Kidney tubule cell (primary cell): ENCODE measurements around the gene KCTD8.
"Not testable (repeated sequence)": the region's sequence is repeated elsewhere in the genome, so short reads cannot be mapped to it uniquely, and the experiment has no call there.

Source experiments
- DNase-seq: peaks from one replicate; pipeline ENCODE4 v3.0.0-alpha.2; 2018; ENCODE audit warnings: low spot score

Gene KCTD8

GRCh38 chr4:44326741-44327140 is 121.9 kb downstream of the KCTD8 start:
- DNase-seq: no peak

DNA sequence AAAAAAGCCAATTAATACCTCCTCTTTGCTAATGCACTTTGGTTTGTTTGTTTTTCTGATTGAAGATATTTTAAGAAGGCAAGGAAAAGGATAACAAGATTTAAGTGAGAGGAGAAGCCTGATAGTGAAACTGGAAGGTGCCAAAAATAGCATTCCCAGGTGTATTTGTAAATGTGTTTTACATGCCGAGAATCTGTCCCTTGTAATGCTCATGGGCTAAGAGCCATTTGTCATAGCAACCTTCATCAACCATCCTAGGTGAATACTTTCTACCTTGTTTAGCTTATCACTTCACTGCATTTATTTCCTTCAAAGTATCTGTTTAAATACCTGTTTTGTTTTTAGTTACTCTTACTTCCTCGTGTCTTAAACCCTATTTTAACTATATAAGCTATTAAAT is 127.8 kb downstream of the KCTD8 start:
- DNase-seq: no peak

DNA sequence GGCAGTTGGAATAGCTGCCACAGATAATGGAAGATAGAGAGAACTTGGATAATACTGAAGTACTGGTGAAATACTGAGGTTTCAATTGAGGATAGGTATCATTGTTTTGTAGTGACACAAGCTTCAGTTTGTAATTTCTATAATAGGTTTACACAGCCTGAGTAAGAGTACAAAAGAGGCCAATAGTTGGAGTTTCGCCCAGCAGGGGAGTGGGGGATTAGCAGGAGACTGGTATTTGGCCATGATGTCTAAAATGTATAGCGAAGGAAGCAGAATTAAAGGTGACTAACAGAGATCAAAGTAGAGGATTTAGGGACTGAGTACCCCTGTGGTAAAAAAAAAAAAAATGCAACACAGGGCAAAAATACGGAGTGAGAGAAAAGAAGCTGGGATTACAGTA is 129.5 kb downstream of the KCTD8 start:
- no peak for DNase-seq

DNA sequence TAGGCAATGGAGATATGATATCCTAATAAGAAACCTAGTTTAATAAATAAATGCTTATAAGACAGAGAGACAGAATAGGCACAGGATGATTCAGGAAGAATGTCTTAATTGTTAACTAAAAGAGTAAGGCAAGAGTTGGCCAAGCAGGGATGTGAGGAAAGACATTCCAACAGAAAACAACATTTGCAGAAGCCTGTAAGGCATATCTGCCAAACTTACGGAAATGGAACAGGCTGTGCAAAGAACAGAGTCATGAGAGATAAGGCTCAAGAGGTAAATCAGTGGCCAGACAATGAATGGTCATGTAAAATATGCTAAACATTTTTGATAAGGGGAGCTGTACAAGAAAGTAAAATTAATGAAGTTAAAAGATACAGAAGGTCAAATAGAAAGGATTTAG is 134.9 kb downstream of the KCTD8 start:
- peak; percentile 2 for DNase-seq

- no peak for DNase-seq
These were observed 161.1 kb downstream of the KCTD8 start for GRCh38 chr4:44287505-44287904.

DNA sequence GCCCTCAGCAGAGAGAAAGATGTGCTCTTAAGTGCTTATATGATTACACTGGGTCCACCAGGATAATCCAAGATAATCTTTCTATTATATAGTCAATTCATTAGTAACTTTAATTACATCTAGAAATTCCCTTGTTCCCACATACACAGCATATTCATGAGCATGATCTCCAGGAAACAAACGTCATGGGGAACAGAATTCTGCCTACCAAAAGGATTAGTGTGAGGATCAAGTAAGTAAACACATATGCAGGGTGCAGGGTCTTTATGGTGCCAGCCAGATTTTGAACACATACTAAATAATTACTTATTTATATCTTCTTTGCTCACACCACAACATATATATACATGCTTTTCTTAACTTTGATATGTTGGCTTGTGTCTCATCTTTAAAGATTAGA is 169.1 kb downstream of the KCTD8 start:
- DNase-seq: no peak

- no peak for DNase-seq
These were observed 169.5 kb downstream of the KCTD8 start for GRCh38 chr4:44279066-44279465.

DNA sequence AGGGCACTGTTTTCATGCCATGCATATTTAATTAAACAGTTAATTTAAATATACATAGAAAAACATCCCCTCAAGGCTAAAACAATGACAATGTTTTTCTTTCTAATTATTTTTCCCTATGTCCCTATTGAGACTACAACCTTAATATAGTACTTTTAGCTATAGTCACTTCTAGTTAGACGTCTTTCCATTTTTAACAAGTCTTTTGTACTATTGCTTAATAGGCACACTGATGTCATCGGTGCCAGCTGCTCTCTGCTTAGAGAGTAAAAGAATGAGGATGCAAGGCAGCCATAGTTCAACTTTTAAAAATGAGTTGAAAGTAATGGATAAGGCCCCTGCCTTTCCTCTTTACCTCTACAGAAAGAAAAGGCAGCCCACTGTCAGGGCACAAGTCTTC is 191.1 kb downstream of the KCTD8 start:
- no peak for DNase-seq

DNA sequence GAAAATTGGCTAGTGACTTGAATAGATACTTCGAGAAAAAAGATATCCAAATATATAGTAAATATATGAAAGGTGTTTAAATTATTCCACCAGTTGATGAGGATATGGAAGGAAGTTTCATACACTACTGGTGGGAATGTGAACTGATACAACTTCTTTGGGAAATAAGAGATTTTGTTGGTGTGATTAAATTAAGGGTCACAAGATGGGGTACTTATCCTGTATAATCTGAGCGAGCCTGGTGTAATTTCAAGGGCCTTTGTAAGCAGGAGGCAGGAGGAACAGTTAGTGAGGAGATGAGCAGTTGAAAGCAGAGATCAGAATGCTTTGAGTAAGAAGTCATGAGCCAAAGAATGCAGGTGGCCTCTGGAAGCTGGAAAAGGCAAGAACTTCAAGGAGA is 192.2 kb downstream of the KCTD8 start:
- DNase-seq: no peak

DNA sequence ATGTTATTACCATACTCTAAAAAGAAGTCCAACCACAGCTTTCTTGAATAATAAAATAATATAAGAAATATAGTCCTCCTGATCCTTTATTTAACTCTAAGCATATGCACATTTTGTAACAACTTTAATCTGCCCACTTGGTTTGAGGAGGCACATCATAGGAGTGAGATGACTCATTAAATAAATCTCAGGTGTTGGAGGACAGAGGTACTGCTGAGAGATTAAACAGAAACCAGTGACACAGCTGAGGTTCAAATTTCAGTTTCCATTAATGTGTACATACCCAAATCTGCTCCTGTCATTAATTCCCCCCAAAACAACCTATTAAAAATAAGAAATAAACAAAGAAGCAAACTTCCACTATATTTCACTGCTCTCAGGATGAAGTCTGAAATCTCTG is 211.0 kb downstream of the KCTD8 start:
- DNase-seq: no peak

GRCh38 chr4:44235897-44236296 is 212.7 kb downstream of the KCTD8 start:
- DNase-seq: no peak

DNA sequence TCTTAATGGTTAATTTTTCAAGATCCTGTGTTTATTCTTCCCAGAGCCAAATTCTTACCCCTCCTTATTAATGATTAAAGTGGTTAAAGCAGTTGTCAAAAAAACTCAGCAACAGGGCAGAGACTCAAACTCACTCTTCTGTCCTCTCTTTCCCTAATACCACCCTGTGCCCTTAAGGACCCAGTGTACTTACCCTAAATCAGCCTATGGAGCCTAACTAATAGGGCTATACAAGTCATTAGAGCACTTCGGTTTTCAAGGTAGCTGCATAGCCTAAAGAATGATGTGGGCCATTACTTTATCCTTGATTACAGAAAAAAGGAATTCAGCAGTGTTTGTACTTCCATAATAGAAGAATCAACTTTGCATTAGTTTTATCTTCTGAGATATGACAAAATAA is 216.3 kb downstream of the KCTD8 start:
- DNase-seq: no peak

DNA sequence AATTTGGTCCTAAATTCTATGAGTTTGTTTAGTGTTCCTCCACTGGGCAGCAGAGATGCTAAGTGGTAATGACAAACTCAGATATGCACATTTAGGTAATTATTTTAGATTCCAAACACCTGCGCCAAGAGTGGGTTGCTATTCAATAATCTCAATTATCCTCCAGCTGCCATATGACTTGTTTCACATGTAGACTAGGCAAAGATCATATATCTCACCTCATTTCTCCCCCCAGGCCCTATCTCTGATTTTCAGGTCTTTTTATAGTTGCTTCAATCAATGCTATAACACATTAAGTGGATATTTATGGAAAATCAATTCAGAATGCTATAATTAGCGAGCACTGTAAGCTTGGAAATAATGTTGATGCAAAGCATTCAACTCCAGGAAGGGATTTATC is 217.6 kb downstream of the KCTD8 start:
- no peak for DNase-seq

DNA sequence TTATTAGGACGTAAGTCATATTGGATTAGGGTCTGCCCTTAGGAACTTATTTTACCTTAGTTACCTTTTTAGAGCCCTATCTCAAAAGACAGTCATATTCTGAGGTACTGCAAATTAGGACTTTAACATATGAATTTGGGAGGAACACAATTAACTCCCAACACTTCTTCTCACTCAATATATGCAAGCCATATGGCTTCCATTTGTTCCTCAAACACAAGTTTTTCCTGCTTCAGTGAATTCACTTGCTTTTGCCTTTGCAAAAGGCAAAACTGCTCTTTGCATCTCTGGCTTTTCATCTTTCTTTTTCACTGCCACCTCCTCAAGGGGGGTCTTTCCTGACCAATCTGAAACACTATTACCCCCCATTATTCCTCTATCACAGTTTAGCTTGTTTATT is 220.3 kb downstream of the KCTD8 start:
- DNase-seq: no peak

GRCh38 chr4:44221407-44221806 is 227.2 kb downstream of the KCTD8 start:
- DNase-seq: no peak

- DNase-seq: no peak
These were observed 237.9 kb downstream of the KCTD8 start for GRCh38 chr4:44210750-44211149.

- DNase-seq: no peak
These were observed 251.8 kb downstream of the KCTD8 start for GRCh38 chr4:44196796-44197195.

GRCh38 chr4:44194365-44194764 is 254.2 kb downstream of the KCTD8 start:
- DNase-seq: peak; percentile 2

DNA sequence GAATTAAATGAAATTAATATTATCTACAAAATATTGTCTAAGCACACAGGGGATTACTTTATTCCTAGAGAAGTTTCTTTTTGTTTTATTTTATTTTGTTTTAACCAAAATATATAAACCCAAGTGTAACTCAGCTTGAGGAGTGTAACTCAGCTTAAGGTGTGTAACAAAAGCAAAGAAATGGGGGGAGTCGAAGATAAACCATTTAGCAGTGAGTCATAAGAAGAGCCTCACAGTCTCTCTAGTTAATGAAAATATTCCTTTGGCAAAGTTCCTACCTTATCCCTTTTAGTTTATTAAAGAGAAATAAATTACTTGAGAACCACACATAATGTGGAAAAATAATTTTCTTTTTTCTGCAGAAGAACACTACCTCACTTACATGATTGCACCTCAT is 261.8 kb downstream of the KCTD8 start:
- DNase-seq: no peak

DNA sequence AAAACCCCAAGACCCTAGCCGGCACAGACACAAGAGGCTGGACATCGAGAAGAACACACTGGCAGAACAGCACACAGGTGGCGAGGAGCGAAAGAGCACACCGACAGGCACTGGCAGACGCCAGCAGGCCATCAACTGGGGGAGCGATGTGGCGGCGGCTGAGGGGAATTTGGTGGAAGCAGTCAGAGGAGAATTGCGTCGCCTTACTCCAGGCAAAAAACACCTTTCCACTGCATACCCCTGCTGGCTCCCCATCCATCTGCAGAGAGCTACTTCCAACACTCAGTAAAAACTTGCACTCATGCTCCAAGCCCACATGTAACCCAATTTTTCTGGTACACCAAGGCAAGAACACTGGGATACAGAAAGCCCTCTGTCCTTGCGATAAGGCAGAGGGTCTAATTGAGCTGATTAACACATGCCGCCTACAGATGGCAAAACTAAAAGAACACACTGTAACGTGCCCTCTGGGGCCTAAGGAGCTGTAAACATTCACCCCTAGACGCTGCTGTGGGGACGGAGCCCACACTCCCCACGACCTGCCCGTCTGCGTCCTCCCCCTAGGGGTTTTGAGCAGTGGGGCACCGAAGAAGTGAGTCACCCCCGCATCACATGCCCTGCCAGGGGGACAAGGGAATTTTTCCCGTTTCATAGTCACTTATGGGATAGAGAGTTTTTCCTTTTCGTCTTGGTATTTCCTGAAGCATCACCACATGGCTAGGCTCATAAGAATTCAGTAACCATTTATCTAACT is 262.3 kb downstream of the KCTD8 start:
- DNase-seq: no peak

DNA sequence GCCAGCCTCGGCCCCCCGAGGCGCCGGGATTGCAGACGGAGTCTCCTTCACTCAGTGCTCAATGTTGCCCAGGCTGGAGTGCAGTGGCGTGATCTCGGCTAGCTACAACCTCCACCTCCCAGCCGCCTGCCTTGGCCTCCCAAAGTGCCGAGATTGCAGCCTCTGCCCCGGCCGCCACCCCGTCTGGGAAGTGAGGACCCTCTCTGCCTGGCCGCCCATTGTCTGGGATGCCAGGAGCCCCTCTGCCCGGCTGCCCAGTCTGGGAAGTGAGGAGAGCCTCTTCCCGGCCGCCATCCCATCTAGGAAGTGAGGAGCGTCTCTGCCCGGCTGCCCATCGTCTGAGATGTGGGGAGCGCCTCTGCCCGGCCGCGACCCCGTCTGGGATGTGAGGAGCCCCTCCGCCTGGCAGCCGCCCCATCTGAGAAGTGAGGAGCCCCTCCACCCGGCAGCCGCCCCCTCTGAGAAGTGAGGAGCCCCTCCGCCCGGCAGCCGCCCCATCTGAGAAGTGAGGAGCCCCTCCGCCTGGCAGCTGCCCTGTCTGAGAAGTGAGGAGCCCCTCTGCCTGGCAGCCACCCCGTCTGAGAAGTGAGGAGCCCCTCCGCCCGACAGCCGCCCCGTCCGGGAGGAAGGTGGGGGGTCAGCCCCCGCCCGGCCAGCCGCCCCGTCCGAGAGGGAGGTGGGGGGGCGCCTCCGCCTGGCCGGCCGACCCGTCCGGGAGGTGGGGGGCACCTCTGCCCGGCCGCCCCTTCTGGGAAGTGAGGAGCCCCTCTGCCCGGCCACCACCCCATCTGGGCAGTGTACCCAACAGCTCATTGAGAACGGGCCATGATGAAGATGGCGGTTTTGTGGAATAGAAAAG is 266.9 kb downstream of the KCTD8 start:
- not testable (repeated sequence) for DNase-seq

- not testable (repeated sequence) for DNase-seq
These were observed 280.8 kb downstream of the KCTD8 start for GRCh38 chr4:44167766-44168165.

DNA sequence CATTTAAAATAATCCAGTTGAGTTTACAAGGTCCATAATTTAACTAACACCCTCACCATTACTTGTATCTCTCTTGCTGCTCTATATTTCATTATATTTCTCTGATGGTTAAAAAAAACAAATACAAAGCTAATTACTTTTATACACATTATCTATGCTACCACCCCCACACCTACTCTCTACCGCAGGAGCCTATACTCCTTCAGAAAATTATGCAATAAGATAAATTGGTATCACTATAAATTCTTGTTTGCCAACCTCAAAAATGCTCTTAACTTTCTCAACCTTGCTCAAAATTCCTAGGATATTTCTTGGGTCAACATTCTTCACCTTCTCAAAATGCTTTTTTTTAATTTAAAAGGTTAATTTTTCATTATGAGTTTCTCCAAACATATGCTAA is 282.7 kb downstream of the KCTD8 start:
- no peak for DNase-seq
